H9 (cell line): ENCODE measurements around the gene TFIP11. TPM values are rescaled to one million over a fixed set of nuclear protein-coding genes. Genes with fewer than 3 reads are reported as not detected.

Experiments used
- DNase-seq: peaks from one replicate; pipeline ENCODE4 v3.0.0-alpha.2; 2017
- H2AFZ ChIP-seq: one replicate; pipeline ENCODE4 v1.6.1; 2013; ENCODE audit warnings: mild to moderate bottlenecking, low read length, control low read depth, moderate library complexity
- H2AK5ac ChIP-seq: 2 replicates; pipeline ENCODE4 v1.6.1; 2013; ENCODE audit warnings: low read length, control low read depth, mixed read lengths; ENCODE audit not compliant: insufficient read length
- H2BK120ac ChIP-seq: one replicate; pipeline ENCODE4 v1.6.1; 2013; ENCODE audit warnings: low read depth, mild to moderate bottlenecking, low read length, control low read depth, inconsistent platforms; ENCODE audit not compliant: poor library complexity, severe bottlenecking
- H2BK12ac ChIP-seq: 2 replicates; pipeline ENCODE4 v1.6.1; 2013; ENCODE audit warnings: low read length, control low read depth, mixed read lengths, low read depth; ENCODE audit not compliant: insufficient read length
- H2BK15ac ChIP-seq: 2 replicates; pipeline ENCODE4 v1.6.1; 2013; ENCODE audit warnings: low read depth, low read length, control low read depth
- H2BK20ac ChIP-seq: one replicate; pipeline ENCODE4 v1.6.1; 2013; ENCODE audit warnings: low read depth, mild to moderate bottlenecking, low read length, control low read depth, inconsistent platforms; ENCODE audit not compliant: poor library complexity, severe bottlenecking
- H2BK5ac ChIP-seq: 2 replicates; pipeline ENCODE4 v1.6.1; 2013; ENCODE audit warnings: low read length, control low read depth, mixed read lengths; ENCODE audit not compliant: insufficient read length
- H3K14ac ChIP-seq: 2 replicates; pipeline ENCODE4 v1.6.1; 2013; ENCODE audit warnings: low read length, control low read depth; ENCODE audit not compliant: insufficient read depth
- H3K18ac ChIP-seq: 2 replicates; pipeline ENCODE4 v1.6.1; 2013; ENCODE audit warnings: low read depth, mild to moderate bottlenecking, mixed read lengths, low read length, control low read depth; ENCODE audit not compliant: insufficient read length
- H3K23ac ChIP-seq: 2 replicates; pipeline ENCODE4 v1.6.1; 2013; ENCODE audit warnings: low read length, control low read depth, mixed read lengths, low read depth; ENCODE audit not compliant: insufficient read length
- H3K23me2 ChIP-seq: 2 replicates; pipeline ENCODE4 v1.6.1; 2013; ENCODE audit warnings: low read depth, mild to moderate bottlenecking, mixed read lengths, low read length, control low read depth; ENCODE audit not compliant: insufficient read length, poor library complexity, severe bottlenecking
- H3K27ac ChIP-seq: 2 replicates; pipeline ENCODE4 v1.5.1; 2013; ENCODE audit warnings: low read length, control low read depth, mixed read lengths, low read depth; ENCODE audit not compliant: insufficient read length
- H3K27me3 ChIP-seq: 2 replicates; pipeline ENCODE4 v1.6.1; 2013; ENCODE audit warnings: low read length, control low read depth, inconsistent platforms; ENCODE audit not compliant: insufficient read depth
- H3K4ac ChIP-seq: 2 replicates; pipeline ENCODE4 v1.6.1; 2013; ENCODE audit warnings: low read depth, mild to moderate bottlenecking, control low read depth, inconsistent platforms, low read length, moderate library complexity
- H3K4me1 ChIP-seq: 2 replicates; pipeline ENCODE4 v1.6.1; 2013; ENCODE audit warnings: low read length, control low read depth, inconsistent platforms; ENCODE audit not compliant: insufficient read depth
- H3K4me2 ChIP-seq: 2 replicates; pipeline ENCODE4 v1.6.1; 2013; ENCODE audit warnings: low read length, control low read depth, mixed read lengths; ENCODE audit not compliant: insufficient read length, insufficient read depth
- H3K56ac ChIP-seq: 2 replicates; pipeline ENCODE4 v1.6.1; 2013; ENCODE audit warnings: low read depth, mild to moderate bottlenecking, mixed read lengths, low read length, control low read depth; ENCODE audit not compliant: insufficient read length
- H3K79me1 ChIP-seq: 2 replicates; pipeline ENCODE4 v1.6.1; 2013; ENCODE audit warnings: low read depth, mild to moderate bottlenecking, moderate library complexity, low read length, control low read depth, inconsistent platforms; ENCODE audit not compliant: insufficient read depth, poor library complexity, severe bottlenecking
- H3K79me2 ChIP-seq: 2 replicates; pipeline ENCODE4 v1.6.1; 2013; ENCODE audit warnings: low read length, control low read depth, inconsistent platforms; ENCODE audit not compliant: insufficient read depth
- H3K9ac ChIP-seq: 2 replicates; pipeline ENCODE4 v1.6.1; 2013; ENCODE audit warnings: low read length, control low read depth, mixed read lengths; ENCODE audit not compliant: insufficient read length; ENCODE audit errors: extremely low read depth
- H3K9me3 ChIP-seq: one replicate; pipeline ENCODE4 v1.6.1; 2013; ENCODE audit warnings: low read depth, low read length, inconsistent platforms; ENCODE audit not compliant: control insufficient read depth
- H3T11ph ChIP-seq: one replicate; pipeline ENCODE4 v1.6.1; 2013; ENCODE audit warnings: mild to moderate bottlenecking, low read length, control low read depth, inconsistent platforms
- H4K20me1 ChIP-seq: one replicate; pipeline ENCODE4 v1.6.1; 2013; ENCODE audit not compliant: control insufficient read depth, insufficient read length, insufficient read depth
- H4K5ac ChIP-seq: 2 replicates; pipeline ENCODE4 v1.6.1; 2013; ENCODE audit warnings: low read depth, mild to moderate bottlenecking, mixed read lengths, low read length, control low read depth; ENCODE audit not compliant: insufficient read length
- H4K8ac ChIP-seq: replicated peaks from 2 replicates; pipeline ENCODE4 v1.6.1; 2013; ENCODE audit warnings: low read length, control low read depth, mixed read lengths, low read depth; ENCODE audit not compliant: insufficient read length
- H4K91ac ChIP-seq: 2 replicates; pipeline ENCODE4 v1.6.1; 2013; ENCODE audit warnings: low read depth, mild to moderate bottlenecking, moderate library complexity, mixed read lengths, low read length, control low read depth; ENCODE audit not compliant: insufficient read length
- H3K27ac Mint-ChIP-seq, 3 experiments: 2 replicates in 2 of 3; 3 replicates in 1 of 3; pipeline ENCODE4 v1.8.0; 2020 to 2021; ENCODE audit warnings: mixed read lengths in 3 of 3, mild to moderate bottlenecking in 1 of 3, moderate library complexity in 1 of 3
- H3K27me3 Mint-ChIP-seq: 2 replicates; pipeline ENCODE4 v1.8.0; 2021; ENCODE audit warnings: low read depth, mild to moderate bottlenecking, moderate library complexity, mixed read lengths
- H3K36me3 Mint-ChIP-seq, 3 experiments: 2 replicates in 2 of 3; 3 replicates in 1 of 3; pipeline ENCODE4 v1.8.0; 2020 to 2021; ENCODE audit warnings: low read depth in 3 of 3, mixed read lengths in 3 of 3; ENCODE audit not compliant: insufficient read depth in 1 of 3
- H3K4me1 Mint-ChIP-seq, 2 experiments: 2 replicates each; pipeline ENCODE4 v1.8.0; 2020; ENCODE audit warnings: mixed read lengths in 2 of 2
- H3K4me3 Mint-ChIP-seq, 2 experiments: 2 replicates in 1 of 2; 3 replicates in 1 of 2; pipeline ENCODE4 v1.8.0; 2020 to 2021; ENCODE audit warnings: mild to moderate bottlenecking in 2 of 2, mixed read lengths in 2 of 2, moderate library complexity in 1 of 2
- H3K9me3 Mint-ChIP-seq, 2 experiments: 2 replicates in 1 of 2; 3 replicates in 1 of 2; pipeline ENCODE4 v1.8.0; 2020; ENCODE audit warnings: mild to moderate bottlenecking in 2 of 2, mixed read lengths in 2 of 2, moderate library complexity in 1 of 2
- WGBS: extraction: QIAGEN DNeasy Blood & Tissue Kit; methylation state at CpG from one replicate; pipeline ENCODE4 v1.1.7; 2013; ENCODE audit warnings: missing lambda C conversion rate, low lambda C conversion rate, mixed read lengths; ENCODE audit not compliant: insufficient read length; ENCODE audit errors: extremely low coverage; 5-methylcytosine and 5-hydroxymethylcytosine counted together
- total RNA-seq: library from RNA; stranded (reverse); gene quantifications from 2 replicates; pipeline ENCODE4 v1.2.1, GENCODE V29; 2021
- TF ChIP-seq, protein P1 (sequence below): fragments of 200-600 bp; sonication (generic); conservative IDR thresholded peaks from 3 replicates; pipeline ENCODE4 v1.8.0; 2021; ENCODE audit warnings: antibody characterized with exemption, mild to moderate bottlenecking

TFIP11 gene
- total RNA-seq, 1 experiment from 2014 or later: 36.4 TPM

DNA sequence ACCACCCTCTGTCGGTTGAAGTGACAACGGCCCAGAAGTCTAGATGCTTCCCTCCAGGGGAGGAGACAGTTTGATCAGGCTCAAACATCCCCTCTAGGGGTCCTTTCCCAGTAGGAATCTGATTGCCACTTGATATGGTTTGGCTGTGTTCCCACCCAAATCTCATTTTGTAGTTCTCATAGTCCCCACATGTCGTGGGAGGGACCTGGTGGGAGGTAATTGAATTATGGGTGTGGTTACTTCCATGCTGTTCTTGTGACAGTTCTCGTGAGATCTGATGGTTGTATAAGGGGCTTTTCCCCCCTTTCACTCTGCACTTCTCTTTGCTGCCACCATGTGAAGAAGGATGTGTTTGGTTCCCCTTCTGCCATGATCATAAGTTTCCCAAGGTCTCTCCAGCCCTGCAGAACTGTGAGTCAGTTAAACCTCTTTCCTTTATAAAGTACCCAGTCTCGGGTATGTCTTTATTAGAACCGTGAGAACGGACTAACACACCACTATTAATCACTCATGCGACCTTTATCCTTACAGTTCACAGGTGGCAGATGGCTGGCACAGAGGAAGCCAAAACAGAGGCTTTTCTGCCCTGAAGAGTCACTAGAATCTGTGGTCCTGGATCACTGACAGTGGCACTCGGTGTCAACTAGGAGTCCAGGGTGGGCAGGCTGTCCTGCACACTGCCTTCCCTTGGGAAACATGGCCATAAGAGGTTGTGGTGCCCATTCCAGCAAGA lies 61.7 kb downstream of the TFIP11 start:
- H3K4ac ChIP-seq: no peak overlapping the region
- no peak overlapping the region for H3K23ac ChIP-seq
- H3K14ac ChIP-seq: no peak overlapping the region
- no peak overlapping the region for H2BK20ac ChIP-seq
- H3K9me3 ChIP-seq: no peaks in the 10 kb centered on the region
- H3K4me3 Mint-ChIP-seq: no peak overlapping the region
- no peak overlapping the region for H2BK5ac ChIP-seq
- no peak overlapping the region for H3K9ac ChIP-seq
- H2AK5ac ChIP-seq: no peak overlapping the region
- H2AFZ ChIP-seq: no peak overlapping the region
- H4K5ac ChIP-seq: no peak overlapping the region
- H2BK120ac ChIP-seq: no peak overlapping the region
- no peak overlapping the region for H3K18ac ChIP-seq
- no peaks in the 10 kb centered on the region for H3K23me2 ChIP-seq
- H3K4me2 ChIP-seq: no peak overlapping the region
- no peak overlapping the region for H3T11ph ChIP-seq
- H2BK15ac ChIP-seq: no peak overlapping the region
- H4K20me1 ChIP-seq: no peaks in the 10 kb centered on the region
- TF ChIP-seq, protein P1, sequence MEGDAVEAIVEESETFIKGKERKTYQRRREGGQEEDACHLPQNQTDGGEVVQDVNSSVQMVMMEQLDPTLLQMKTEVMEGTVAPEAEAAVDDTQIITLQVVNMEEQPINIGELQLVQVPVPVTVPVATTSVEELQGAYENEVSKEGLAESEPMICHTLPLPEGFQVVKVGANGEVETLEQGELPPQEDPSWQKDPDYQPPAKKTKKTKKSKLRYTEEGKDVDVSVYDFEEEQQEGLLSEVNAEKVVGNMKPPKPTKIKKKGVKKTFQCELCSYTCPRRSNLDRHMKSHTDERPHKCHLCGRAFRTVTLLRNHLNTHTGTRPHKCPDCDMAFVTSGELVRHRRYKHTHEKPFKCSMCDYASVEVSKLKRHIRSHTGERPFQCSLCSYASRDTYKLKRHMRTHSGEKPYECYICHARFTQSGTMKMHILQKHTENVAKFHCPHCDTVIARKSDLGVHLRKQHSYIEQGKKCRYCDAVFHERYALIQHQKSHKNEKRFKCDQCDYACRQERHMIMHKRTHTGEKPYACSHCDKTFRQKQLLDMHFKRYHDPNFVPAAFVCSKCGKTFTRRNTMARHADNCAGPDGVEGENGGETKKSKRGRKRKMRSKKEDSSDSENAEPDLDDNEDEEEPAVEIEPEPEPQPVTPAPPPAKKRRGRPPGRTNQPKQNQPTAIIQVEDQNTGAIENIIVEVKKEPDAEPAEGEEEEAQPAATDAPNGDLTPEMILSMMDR: no peak; the same call in 2 of the 3 replicates
- DNase-seq: no peak
- WGBS: no CpG with 5 or more reads among the region's 9 CpGs
- no peaks in the 10 kb centered on the region for H3K79me2 ChIP-seq
- no peak overlapping the region for H4K8ac ChIP-seq
- peaks cover 2 to 5% of the 10 kb centered on the region in 2 experiments; a peak in 3 of 4 replicates for H3K4me1 Mint-ChIP-seq
- H3K79me1 ChIP-seq: no peaks in the 10 kb centered on the region
- H3K27ac ChIP-seq: no peak overlapping the region
- H3K56ac ChIP-seq: no peak overlapping the region
- peaks cover 10 to 38% (median 34%) of the 10 kb centered on the region in 3 experiments; a peak in 6 of 7 replicates for H3K36me3 Mint-ChIP-seq
- H3K27ac Mint-ChIP-seq: no peak overlapping the region
- H4K91ac ChIP-seq: no peak overlapping the region
- no peaks in the 10 kb centered on the region for H3K9me3 Mint-ChIP-seq
- no peaks in the 10 kb centered on the region for H3K27me3 Mint-ChIP-seq
- H3K27me3 ChIP-seq: no peaks in the 10 kb centered on the region
- H2BK12ac ChIP-seq: no peak overlapping the region
- no peaks in the 10 kb centered on the region for H3K4me1 ChIP-seq
